Activated CD8-positive, alpha-beta T cell treated with anti-CD3 and anti-CD28 coated beads, Interleukin-2, amount 10 ng/mL, durations not matched to agents 7 days and 5 days (primary cell): ENCODE measurements around the gene CEACAM16. TPM values are rescaled to one million over a fixed set of nuclear protein-coding genes. Genes with fewer than 3 reads are reported as not detected.

Source experiments
- ATAC-seq: fragments of 150-1000 bp; cut with Tn5 transposase; one replicate; pipeline ENCODE4 v1.10.0; 2021; ENCODE audit warnings: moderate library complexity
- CTCF ChIA-PET: fragments of 350-600 bp; sonication (Branson Sonifier 250); formaldehyde crosslinking; loops from one replicate; lab custom pipeline; 2021; ENCODE audit warnings: antibody characterized with exemption; lab: Charles Lee
- POLR2A ChIA-PET: fragments of 350-600 bp; sonication (Branson Sonifier 250); formaldehyde crosslinking; loops from one replicate; lab custom pipeline; 2021; ENCODE audit warnings: antibody characterized with exemption; lab: Charles Lee
- DNase-seq: peaks from one replicate; pipeline ENCODE4 v3.0.0-alpha.2; 2020
- H3K27ac Mint-ChIP-seq: one replicate; pipeline ENCODE4 v1.8.0; 2021; ENCODE audit warnings: mild to moderate bottlenecking, mixed read lengths
- H3K27me3 Mint-ChIP-seq: one replicate; pipeline ENCODE4 v1.8.0; 2021; ENCODE audit warnings: low read depth, mixed read lengths
- H3K36me3 Mint-ChIP-seq: one replicate; pipeline ENCODE4 v1.8.0; 2021; ENCODE audit warnings: low read depth, mixed read lengths
- H3K4me1 Mint-ChIP-seq: one replicate; pipeline ENCODE4 v1.8.0; 2021; ENCODE audit warnings: low read depth, mixed read lengths
- H3K4me3 Mint-ChIP-seq: one replicate; pipeline ENCODE4 v1.8.0; 2021; ENCODE audit warnings: mild to moderate bottlenecking, mixed read lengths
- H3K9me3 Mint-ChIP-seq: one replicate; pipeline ENCODE4 v1.8.0; 2022; ENCODE audit warnings: mixed read lengths; ENCODE audit not compliant: insufficient read depth
- total RNA-seq, 2 experiments: library from RNA; stranded (reverse); gene quantifications; one replicate each; pipeline ENCODE4 v1.2.3, GENCODE V29; 2021

Gene CEACAM16
- total RNA-seq, 2 experiments from 2014 or later, result not detected

DNA sequence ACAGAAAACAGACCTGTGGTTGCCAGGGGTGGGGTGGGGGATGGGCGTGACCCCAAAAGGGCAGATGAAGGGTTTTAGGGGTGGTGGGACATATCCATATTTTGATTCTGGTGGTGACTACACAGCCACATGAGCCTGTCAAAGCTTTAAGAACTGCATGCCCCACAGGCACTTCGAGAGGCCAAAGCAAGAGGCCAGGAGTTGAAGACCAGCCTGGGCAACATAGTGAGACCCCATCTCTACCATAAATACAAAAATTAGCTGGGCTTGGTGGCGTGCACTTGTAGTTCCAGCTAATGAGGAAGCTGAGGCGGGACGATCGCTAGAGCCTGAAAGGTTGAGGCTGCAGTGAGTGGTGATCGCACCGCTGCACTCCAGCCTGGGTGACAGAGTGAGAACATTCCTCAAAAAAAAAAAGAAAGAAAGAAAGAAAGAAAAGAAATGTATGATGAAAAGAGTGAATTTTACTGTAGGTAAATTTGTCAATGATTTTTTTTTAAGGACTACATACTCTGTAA, 30.6 kb downstream of the CEACAM16 start:
- Mint-ChIP-seq H3K9me3 (no peaks in the 10 kb centered on the region), H3K36me3 (no peaks in the 10 kb centered on the region), H3K27me3 (peaks cover 1% of the 10 kb centered on the region), H3K27ac (no peak overlapping the region), H3K4me3 (no peak overlapping the region), H3K4me1 (peaks cover 16% of the 10 kb centered on the region)
- ATAC-seq (no peak), DNase-seq (no peak)
- ChIA-PET POLR2A (interaction anchor here (1.2 kb wide), 1 partner anchor 41 kb away, joined by 7 read pairs; no protein-coding TSS in a partner anchor), CTCF (interaction anchor here (0.7 to 3.0 kb wide), 2 partner anchors 8 to 41 kb away, joined by 3 to 32 read pairs; no protein-coding TSS in a partner anchor)

DNA sequence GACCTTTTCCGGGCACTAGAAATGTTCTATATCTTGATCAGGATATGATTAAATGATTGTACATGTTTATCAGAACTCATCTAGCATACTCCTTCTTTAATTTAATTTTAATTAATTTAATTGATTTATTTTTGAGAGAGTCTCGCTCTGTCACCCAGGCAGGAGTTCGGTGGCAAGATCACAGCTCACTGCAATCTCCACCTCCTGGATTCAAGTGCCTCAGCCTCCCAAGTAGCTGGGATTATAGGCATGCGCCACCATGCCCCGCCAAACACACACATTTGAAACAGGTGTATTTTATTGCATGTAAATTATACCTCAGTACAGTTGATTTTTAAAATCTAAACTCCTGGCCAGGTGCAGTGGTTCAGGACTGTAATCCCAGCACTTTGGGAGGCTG, 32.1 kb downstream of the CEACAM16 start:
- ATAC-seq, result no peak
- Mint-ChIP-seq H3K4me3 (no peak overlapping the region), H3K27ac (no peak overlapping the region), H3K36me3 (no peaks in the 10 kb centered on the region), H3K4me1 (peaks cover 9% of the 10 kb centered on the region), H3K27me3 (peaks cover 7% of the 10 kb centered on the region), H3K9me3 (no peaks in the 10 kb centered on the region)
- POLR2A ChIA-PET, result no interaction called here
- DNase-seq, result no peak
- CTCF ChIA-PET, result interaction anchor here (2.9 to 4.2 kb wide), 2 partner anchors 8 to 40 kb away, joined by 18 read pairs; no protein-coding TSS in a partner anchor

GRCh38 chr19:44731622-44732021, 32.7 kb downstream of the CEACAM16 start:
- peaks cover 7% of the 10 kb centered on the region for H3K27me3 Mint-ChIP-seq
- peaks cover 7% of the 10 kb centered on the region for H3K4me1 Mint-ChIP-seq

DNA sequence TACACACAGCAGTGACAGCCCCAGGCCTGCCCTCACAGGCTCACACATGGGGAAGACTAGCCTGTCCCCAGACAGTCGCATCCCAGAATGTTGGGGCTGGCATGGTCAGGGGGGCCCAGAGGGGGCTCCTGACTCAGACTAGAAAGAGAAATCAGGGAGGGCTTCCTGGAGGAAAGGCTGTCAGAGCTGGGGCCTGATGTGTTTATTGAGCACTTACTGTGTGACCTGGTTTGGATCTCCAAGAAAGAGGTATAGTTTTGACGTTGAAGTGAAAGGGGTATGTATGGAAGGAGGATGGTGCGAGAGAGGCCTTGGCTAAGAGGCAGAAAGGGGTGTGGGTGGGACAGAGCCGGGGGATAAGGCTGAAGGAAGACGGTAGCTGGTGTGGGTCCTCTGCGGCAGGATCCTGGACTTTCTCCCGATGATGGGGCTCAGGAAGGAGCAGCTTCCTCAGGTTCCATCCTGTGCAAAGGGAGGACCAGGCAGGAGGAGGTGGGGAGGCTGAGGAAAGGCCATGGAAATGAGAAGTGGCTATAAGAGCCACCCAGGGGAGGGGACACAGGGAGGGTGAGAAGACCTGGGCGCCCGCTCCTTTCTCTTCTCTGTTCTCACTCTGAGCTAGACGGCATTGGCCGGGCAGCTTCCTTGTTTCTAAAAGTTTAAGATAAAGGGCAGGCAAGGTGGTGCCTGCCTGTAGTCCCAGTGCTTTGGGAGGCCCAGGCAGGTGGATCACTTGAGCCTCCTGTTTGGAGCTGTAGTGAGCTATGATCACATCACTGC, 33.5 kb downstream of the CEACAM16 start:
- Mint-ChIP-seq H3K36me3 (no peaks in the 10 kb centered on the region), H3K4me1 (peaks cover 10% of the 10 kb centered on the region), H3K9me3 (no peaks in the 10 kb centered on the region), H3K27ac (no peak overlapping the region), H3K27me3 (peaks cover 7% of the 10 kb centered on the region), H3K4me3 (no peak overlapping the region)
- no peak for DNase-seq
- ATAC-seq, result no peak
- CTCF ChIA-PET, result interaction anchor here (1.2 to 4.2 kb wide), 3 partner anchors 9 to 113 kb away, joined by 3 to 18 read pairs (median 18); partner anchors contain the start of gene NECTIN2
- POLR2A ChIA-PET, result no interaction called here

More at GRCh38 chr19:44731622-44732021, 32.7 kb downstream of the CEACAM16 start:
- no peak overlapping the region for H3K27ac Mint-ChIP-seq
- ChIA-PET POLR2A (no interaction called here), CTCF (interaction anchor here (2.9 to 4.2 kb wide), 2 partner anchors 9 to 39 kb away, joined by 18 read pairs; no protein-coding TSS in a partner anchor)
- H3K36me3 Mint-ChIP-seq, result no peaks in the 10 kb centered on the region
- ATAC-seq (no peak), DNase-seq (no peak)
- no peak overlapping the region for H3K4me3 Mint-ChIP-seq
- no peaks in the 10 kb centered on the region for H3K9me3 Mint-ChIP-seq

DNA sequence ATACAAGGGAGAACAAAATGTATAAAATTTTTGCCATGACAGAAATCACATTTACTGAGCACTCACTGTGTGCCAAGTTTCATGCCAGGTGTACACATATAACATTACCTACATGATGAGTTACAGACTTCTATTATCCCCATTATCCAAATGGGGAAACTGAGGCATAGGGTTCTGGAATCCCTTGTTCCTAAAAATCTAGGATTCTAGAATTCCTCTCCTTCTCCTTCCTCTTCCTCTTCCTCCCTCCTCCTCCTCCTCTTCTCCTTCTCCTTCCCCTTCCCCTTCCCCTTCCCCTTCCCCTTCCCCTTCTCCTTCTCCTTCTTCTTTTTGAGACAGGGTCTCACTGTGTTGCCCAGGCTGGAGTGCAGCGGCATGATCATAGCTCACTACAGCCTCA, 35.4 kb downstream of the CEACAM16 start:
- Mint-ChIP-seq H3K4me1 (peaks cover 11% of the 10 kb centered on the region), H3K9me3 (no peaks in the 10 kb centered on the region), H3K27me3 (peaks cover 7% of the 10 kb centered on the region), H3K36me3 (no peaks in the 10 kb centered on the region), H3K4me3 (no peak overlapping the region), H3K27ac (no peak overlapping the region)
- CTCF ChIA-PET, result interaction anchor here (4.2 kb wide), 1 partner anchor 37 kb away, joined by 18 read pairs; no protein-coding TSS in a partner anchor
- no peak for DNase-seq
- no peak for ATAC-seq
- POLR2A ChIA-PET, result no interaction called here

GRCh38 chr19:44735011-44735410, 36.1 kb downstream of the CEACAM16 start:
- CTCF ChIA-PET, result no interaction called here
- no peaks in the 10 kb centered on the region for H3K9me3 Mint-ChIP-seq
- no peak for DNase-seq
- no peaks in the 10 kb centered on the region for H3K36me3 Mint-ChIP-seq
- H3K4me3 Mint-ChIP-seq, result no peak overlapping the region
- H3K27ac Mint-ChIP-seq, result no peak overlapping the region
- peaks cover 11% of the 10 kb centered on the region for H3K4me1 Mint-ChIP-seq
- ATAC-seq, result no peak
- POLR2A ChIA-PET, result no interaction called here
- peaks cover 7% of the 10 kb centered on the region for H3K27me3 Mint-ChIP-seq

- DNase-seq (no peak), ATAC-seq (no peak)
- Mint-ChIP-seq H3K4me3 (no peak overlapping the region), H3K27ac (no peak overlapping the region), H3K27me3 (peaks cover 7% of the 10 kb centered on the region), H3K36me3 (no peaks in the 10 kb centered on the region), H3K9me3 (no peaks in the 10 kb centered on the region), H3K4me1 (peaks cover 21% of the 10 kb centered on the region)
- CTCF ChIA-PET, result interaction anchor here (1.6 to 4.4 kb wide), 4 partner anchors 14 to 33 kb away, joined by 7 to 24 read pairs (median 11); no protein-coding TSS in a partner anchor
- POLR2A ChIA-PET, result no interaction called here
Measured at GRCh38 chr19:44737238-44738071, 38.5 kb downstream of the CEACAM16 start.

GRCh38 chr19:44738136-44738535, 39.2 kb downstream of the CEACAM16 start:
- ATAC-seq (no peak), DNase-seq (no peak)
- peaks cover 7% of the 10 kb centered on the region for H3K27me3 Mint-ChIP-seq
- POLR2A ChIA-PET, result no interaction called here
- H3K9me3 Mint-ChIP-seq, result no peaks in the 10 kb centered on the region
- peaks cover 26% of the 10 kb centered on the region for H3K4me1 Mint-ChIP-seq
- CTCF ChIA-PET, result interaction anchor here (1.8 to 4.4 kb wide), 2 partner anchors 15 to 33 kb away, joined by 8 to 24 read pairs; no protein-coding TSS in a partner anchor
- no peaks in the 10 kb centered on the region for H3K36me3 Mint-ChIP-seq
- no peak overlapping the region for H3K27ac Mint-ChIP-seq
- H3K4me3 Mint-ChIP-seq, result no peak overlapping the region

DNA sequence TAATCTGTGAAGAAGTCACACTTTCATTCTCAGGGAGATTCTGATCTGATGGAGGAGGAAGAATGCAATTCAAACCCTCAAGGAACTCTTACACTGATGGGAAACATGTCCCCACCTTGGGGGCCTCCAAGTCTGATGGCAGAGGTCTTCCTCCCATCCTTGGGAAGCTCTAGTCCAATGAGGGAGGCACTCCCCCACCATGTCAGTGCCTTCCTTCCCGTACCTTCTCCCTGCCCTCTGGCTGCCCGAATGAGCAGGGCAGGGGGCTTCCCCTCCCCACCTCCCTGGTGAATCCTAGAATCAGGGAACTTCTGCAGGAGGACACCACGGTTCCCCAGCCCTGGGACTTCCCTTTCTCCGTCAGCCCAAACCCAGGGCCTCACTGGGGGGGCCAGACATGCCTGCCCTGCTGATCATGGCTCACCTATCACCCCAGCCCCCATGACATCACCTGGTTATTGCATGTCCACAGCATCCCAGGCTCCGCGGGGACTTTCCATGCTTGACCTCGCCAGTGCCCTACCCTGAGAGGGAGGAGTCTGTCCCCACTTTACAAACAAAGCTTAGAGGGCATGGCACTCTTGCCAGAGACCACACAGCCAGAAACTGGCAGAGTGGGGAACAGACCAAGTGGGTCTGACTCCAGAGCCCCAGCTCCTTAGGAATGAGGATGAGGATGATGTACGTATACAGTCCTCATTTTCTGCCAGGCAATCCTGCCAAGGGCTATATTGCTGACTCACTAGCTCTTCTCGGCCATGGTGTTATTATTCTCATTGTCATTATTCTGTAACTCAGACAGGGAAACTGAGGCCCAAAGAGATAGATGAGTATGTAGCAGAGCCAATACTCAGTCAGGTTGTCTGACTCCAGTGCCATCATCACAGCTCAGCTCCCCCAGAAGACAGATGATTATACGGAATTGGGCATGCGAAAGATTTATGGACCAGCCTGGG, 39.9 kb downstream of the CEACAM16 start:
- Mint-ChIP-seq H3K9me3 (no peaks in the 10 kb centered on the region), H3K27ac (no peak overlapping the region), H3K27me3 (peaks cover 7% of the 10 kb centered on the region), H3K36me3 (no peaks in the 10 kb centered on the region), H3K4me1 (peaks cover 26% of the 10 kb centered on the region), H3K4me3 (no peak overlapping the region)
- DNase-seq, result no peak
- no peak for ATAC-seq
- CTCF ChIA-PET, result interaction anchor here (1.4 to 4.4 kb wide), 3 partner anchors 15 to 34 kb away, joined by 3 to 24 read pairs (median 8); no protein-coding TSS in a partner anchor
- POLR2A ChIA-PET, result no interaction called here

GRCh38 chr19:44740351-44740824, 41.4 kb downstream of the CEACAM16 start:
- CTCF ChIA-PET, result interaction anchor here (1.4 to 4.4 kb wide), 2 partner anchors 17 to 33 kb away, joined by 3 to 24 read pairs; no protein-coding TSS in a partner anchor
- POLR2A ChIA-PET, result no interaction called here
- ATAC-seq (no peak), DNase-seq (no peak)
- Mint-ChIP-seq H3K9me3 (no peaks in the 10 kb centered on the region), H3K27ac (no peak overlapping the region), H3K4me3 (no peak overlapping the region), H3K27me3 (no peaks in the 10 kb centered on the region), H3K36me3 (no peaks in the 10 kb centered on the region), H3K4me1 (peaks cover 26% of the 10 kb centered on the region)
